ENCODE measurements around the gene PEAR1.
A peak's percentile ranks its signal among the peaks of the same experiment; 100 is the strongest.

PEAR1 gene

DNA sequence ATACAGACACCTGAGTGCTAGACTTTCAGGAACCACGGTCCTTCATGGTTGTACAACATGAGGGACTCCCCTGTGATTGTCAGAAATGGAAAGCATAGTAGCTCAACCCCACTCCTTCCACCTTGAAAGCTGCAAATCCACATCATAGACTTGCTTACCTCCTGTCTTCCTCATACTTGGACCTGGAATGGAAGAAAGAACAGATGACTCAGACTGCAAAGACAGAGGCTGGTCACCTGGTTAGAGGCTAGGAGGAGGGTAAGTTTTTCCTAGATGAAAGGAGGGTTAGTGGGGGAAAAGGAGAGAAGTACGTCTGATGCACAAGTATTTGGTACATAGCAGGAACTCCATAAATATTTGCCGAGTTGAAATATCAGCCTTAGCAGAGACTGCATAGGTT is 64.1 kb downstream of the PEAR1 start:
- Mint-ChIP-seq H3K27me3 (ENCODE audit: low read depth) (no peaks in the 10 kb centered on the region), H3K4me3 (no peak overlapping the region), H3K27ac (no peak overlapping the region), H3K36me3 (ENCODE audit: low read depth) (peaks cover 84% of the 10 kb centered on the region), H3K4me1 (no peaks in the 10 kb centered on the region), H3K9me3 (no peaks in the 10 kb centered on the region)
- TF ChIP-seq, protein P1, sequence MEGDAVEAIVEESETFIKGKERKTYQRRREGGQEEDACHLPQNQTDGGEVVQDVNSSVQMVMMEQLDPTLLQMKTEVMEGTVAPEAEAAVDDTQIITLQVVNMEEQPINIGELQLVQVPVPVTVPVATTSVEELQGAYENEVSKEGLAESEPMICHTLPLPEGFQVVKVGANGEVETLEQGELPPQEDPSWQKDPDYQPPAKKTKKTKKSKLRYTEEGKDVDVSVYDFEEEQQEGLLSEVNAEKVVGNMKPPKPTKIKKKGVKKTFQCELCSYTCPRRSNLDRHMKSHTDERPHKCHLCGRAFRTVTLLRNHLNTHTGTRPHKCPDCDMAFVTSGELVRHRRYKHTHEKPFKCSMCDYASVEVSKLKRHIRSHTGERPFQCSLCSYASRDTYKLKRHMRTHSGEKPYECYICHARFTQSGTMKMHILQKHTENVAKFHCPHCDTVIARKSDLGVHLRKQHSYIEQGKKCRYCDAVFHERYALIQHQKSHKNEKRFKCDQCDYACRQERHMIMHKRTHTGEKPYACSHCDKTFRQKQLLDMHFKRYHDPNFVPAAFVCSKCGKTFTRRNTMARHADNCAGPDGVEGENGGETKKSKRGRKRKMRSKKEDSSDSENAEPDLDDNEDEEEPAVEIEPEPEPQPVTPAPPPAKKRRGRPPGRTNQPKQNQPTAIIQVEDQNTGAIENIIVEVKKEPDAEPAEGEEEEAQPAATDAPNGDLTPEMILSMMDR (IDR thresholded peaks at IDR 0.05; ENCODE audit: unreplicated experiment in 3 of 3) = no peak

DNA sequence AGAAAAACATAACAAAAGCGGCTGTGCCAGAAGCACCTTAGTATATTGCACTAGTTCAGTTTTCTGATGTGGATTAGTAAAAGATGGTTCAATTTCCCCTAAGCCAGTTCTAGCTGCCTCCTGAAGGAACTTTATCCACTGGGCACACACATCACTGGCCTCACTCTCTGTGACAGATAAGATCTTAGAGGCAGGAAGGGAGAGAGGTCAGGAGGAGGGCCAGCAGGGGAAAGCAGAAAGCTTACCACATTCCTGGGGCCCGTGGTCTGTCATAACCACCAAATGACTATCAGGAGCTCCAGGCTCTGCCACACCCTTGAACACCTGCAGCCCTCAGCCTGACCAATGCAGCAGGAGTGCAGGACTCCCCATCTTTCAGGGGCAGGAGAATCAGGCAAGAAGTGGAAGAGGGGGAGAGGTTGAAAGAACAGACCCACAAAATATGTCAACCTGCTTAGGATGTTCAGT is 64.8 kb downstream of the PEAR1 start:
- Mint-ChIP-seq H3K27ac (no peak overlapping the region), H3K9me3 (no peaks in the 10 kb centered on the region), H3K4me1 (no peaks in the 10 kb centered on the region), H3K4me3 (no peak overlapping the region), H3K36me3 (ENCODE audit: low read depth) (peaks cover 84% of the 10 kb centered on the region), H3K27me3 (ENCODE audit: low read depth) (no peaks in the 10 kb centered on the region)
- TF ChIP-seq, protein P1 (IDR thresholded peaks at IDR 0.05; ENCODE audit: unreplicated experiment in 3 of 3) = no peak

DNA sequence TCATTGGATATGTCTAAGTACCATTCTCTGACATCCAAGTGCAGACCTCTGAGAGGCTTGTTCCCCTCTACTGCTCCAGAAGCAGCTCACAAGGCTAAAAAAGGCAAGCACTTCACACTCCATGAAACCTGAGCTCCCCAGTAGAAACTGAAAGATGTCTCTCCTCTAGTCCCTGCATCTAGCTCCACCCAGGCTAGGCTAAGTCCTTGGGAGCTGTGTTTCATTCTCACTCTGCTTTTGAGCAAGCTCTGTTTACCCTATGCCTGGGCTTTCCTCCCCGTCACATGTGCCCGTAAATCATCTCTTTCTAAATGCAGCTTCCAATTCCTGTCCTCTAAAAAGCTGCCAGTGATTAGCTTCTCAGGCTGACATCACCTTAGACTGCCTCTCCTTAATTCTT is 65.9 kb downstream of the PEAR1 start:
- Mint-ChIP-seq H3K27ac (peak overlapping the region in 1 of 3 experiments; percentile 33), H3K4me3 (no peak overlapping the region), H3K27me3 (ENCODE audit: low read depth) (no peaks in the 10 kb centered on the region), H3K9me3 (no peaks in the 10 kb centered on the region), H3K4me1 (no peaks in the 10 kb centered on the region), H3K36me3 (ENCODE audit: low read depth) (peaks cover 91% of the 10 kb centered on the region)
- TF ChIP-seq, protein P1 (IDR thresholded peaks at IDR 0.05; ENCODE audit: unreplicated experiment in 3 of 3) = no peak

DNA sequence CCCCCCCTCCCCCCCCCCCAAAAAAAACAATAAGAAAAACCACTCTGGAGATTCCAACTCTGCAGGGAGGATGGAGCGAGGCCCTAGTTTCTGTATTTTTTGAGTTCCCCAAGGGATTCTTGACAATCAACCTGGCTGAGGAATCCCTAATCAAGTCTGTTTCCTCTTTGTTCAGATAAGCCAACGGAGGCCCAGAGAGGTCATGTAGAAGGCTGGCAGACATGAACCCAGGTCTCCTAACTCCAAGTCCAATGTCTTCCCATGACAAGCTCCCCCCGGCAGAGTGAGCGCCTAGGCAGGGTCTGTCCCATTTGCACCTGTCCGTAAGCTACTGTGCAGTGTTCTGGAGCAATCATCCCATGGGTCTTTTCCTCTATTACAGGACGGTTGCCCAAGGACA is 66.4 kb downstream of the PEAR1 start:
- Mint-ChIP-seq H3K9me3 (no peaks in the 10 kb centered on the region), H3K36me3 (ENCODE audit: low read depth) (peaks cover 89% of the 10 kb centered on the region), H3K4me3 (no peak overlapping the region), H3K27ac (peak overlapping the region in 2 of 3 experiments; percentile 14 to 33), H3K4me1 (no peaks in the 10 kb centered on the region), H3K27me3 (ENCODE audit: low read depth) (no peaks in the 10 kb centered on the region)
- TF ChIP-seq, protein P1 (IDR thresholded peaks at IDR 0.05; ENCODE audit: unreplicated experiment in 3 of 3) = no peak

DNA sequence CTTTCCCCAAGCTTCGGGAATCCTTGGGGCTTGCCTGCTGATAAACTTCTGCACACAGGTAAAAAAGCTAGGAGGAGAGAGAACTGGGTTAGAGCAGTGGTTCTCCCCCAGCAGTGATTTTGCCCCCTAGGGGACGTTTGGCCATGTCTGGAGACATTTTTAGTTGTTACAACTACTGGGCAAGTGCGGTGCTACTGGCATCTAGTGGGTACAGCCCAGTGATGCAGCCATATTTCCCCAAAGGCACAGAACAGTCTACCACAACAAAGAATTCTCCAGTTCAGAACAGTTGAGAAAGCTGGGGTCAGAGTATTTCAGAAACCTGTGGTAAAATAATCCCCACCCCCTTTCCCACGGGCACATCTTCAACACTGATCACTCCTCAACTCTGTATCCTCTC is 68.2 kb downstream of the PEAR1 start:
- TF ChIP-seq, protein P1 (IDR thresholded peaks at IDR 0.05; ENCODE audit: unreplicated experiment in 3 of 3) = no peak
- H3K27me3 Mint-ChIP-seq (ENCODE audit: low read depth) = no peaks in the 10 kb centered on the region
- no peak overlapping the region for H3K4me3 Mint-ChIP-seq
- peaks cover 92% of the 10 kb centered on the region for H3K36me3 Mint-ChIP-seq (ENCODE audit: low read depth)
- H3K27ac Mint-ChIP-seq = no peak overlapping the region
- H3K9me3 Mint-ChIP-seq = no peaks in the 10 kb centered on the region
- H3K4me1 Mint-ChIP-seq = no peaks in the 10 kb centered on the region

DNA sequence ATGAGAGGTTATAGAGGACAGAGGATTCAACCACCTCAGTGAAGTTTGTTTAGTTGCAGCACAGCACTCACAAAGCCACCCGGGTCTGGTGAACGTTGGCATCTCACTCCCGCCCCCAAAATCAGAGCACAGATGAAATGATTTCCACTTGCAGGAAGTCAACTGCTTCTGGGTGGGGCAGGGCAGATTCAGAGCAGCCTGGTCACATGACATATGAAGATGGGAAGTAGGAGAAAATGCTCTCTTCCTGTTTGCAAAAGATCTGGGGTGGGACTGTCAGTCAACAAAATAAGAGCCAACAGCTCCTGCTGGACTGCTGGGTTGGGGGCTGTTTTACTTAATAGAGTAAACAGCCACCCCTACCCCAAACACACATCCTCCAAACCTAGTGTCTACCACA is 70.1 kb downstream of the PEAR1 start:
- H3K4me1 Mint-ChIP-seq = no peaks in the 10 kb centered on the region
- no peaks in the 10 kb centered on the region for H3K27me3 Mint-ChIP-seq (ENCODE audit: low read depth)
- peaks cover 87% of the 10 kb centered on the region for H3K36me3 Mint-ChIP-seq (ENCODE audit: low read depth)
- H3K9me3 Mint-ChIP-seq = no peaks in the 10 kb centered on the region
- TF ChIP-seq, protein P1 (IDR thresholded peaks at IDR 0.05; ENCODE audit: unreplicated experiment in 3 of 3) = no peak
- no peak overlapping the region for H3K27ac Mint-ChIP-seq
- H3K4me3 Mint-ChIP-seq = no peak overlapping the region

All from nephron (organoid).